K562 (cell line): ENCODE results near the gene SHISA7. TPM values are rescaled to one million over a fixed set of nuclear protein-coding genes. Genes with fewer than 3 reads are reported as not detected.
A peak's percentile ranks its signal among the peaks of the same experiment; 100 is the strongest.

Source experiments
- CBX3 ChIP-seq, 2 experiments: IDR thresholded peaks; 1 replicate in 1 of 2; 2 replicates in 1 of 2; pipeline ENCODE4 v1.6.1; 2012; ENCODE audit warnings: inconsistent platforms in 2 of 2, low read length in 2 of 2, borderline replicate concordance in 1 of 2, control low read depth in 1 of 2
- CEBPG ChIP-seq, 3 experiments: fragments of 200-800 bp in 1 of 3; sonication (Bioruptor generic) in 1 of 3; sonication (generic) in 1 of 3; formaldehyde crosslinking in 1 of 3; IDR thresholded peaks in 2 of 3; conservative IDR thresholded peaks in 1 of 3; 2 replicates each; pipeline versions ENCODE4 v1.6.1 to v1.8.0; 2016 to 2022; ENCODE audit warnings: missing compliant biosample characterization in 2 of 3, missing genetic modification characterization in 2 of 3, mild to moderate bottlenecking in 1 of 3, missing genetic modification reagents in 1 of 3
- KDM5B ChIP-seq: fragments of 200-600 bp; sonication (generic); IDR thresholded peaks from 2 replicates; pipeline ENCODE4 v1.6.1; 2012; ENCODE audit warnings: low read depth, mild to moderate bottlenecking, moderate library complexity, low read length, control low read depth, inconsistent platforms; ENCODE audit not compliant: insufficient replicate concordance
- MYC ChIP-seq, 2 experiments: fragments of 250-450 bp in 1 of 2; sonication (Bioruptor Pico) in 1 of 2; IDR thresholded peaks; 2 replicates each; pipeline versions ENCODE4 v1.5.1 to v1.6.1; 2012 to 2021; ENCODE audit warnings: low read depth in 2 of 2, borderline replicate concordance in 1 of 2, improper control_type of control experiment in 1 of 2, low read length in 1 of 2, mild to moderate bottlenecking in 1 of 2, moderate library complexity in 1 of 2
- TOE1 ChIP-seq, 2 experiments: fragments of 450-650 bp in 1 of 2; sonication (generic) in 1 of 2; formaldehyde crosslinking in 1 of 2; IDR thresholded peaks; 2 replicates each; pipeline versions ENCODE4 v1.7.1 to v1.8.0; 2016 to 2022; ENCODE audit warnings: borderline replicate concordance in 2 of 2, mild to moderate bottlenecking in 2 of 2, antibody characterized with exemption in 1 of 2, inconsistent platforms in 1 of 2, low read depth in 1 of 2, missing genetic modification reagents in 1 of 2, moderate library complexity in 1 of 2
- YY1 ChIP-seq, 3 experiments: IDR thresholded peaks; 2 replicates each; pipeline ENCODE4 v1.6.1; 2011; ENCODE audit warnings: low read length in 2 of 3, mild to moderate bottlenecking in 2 of 3, moderate library complexity in 2 of 3, borderline replicate concordance in 1 of 3, control low read depth in 1 of 3, low read depth in 1 of 3; ENCODE audit not compliant: insufficient read depth in 3 of 3, insufficient replicate concordance in 2 of 3, control insufficient read depth in 1 of 3, insufficient read length in 1 of 3; ENCODE audit errors: extremely low read depth in 1 of 3
- ZNF239 ChIP-seq: fragments of 250-450 bp; sonication (Bioruptor Pico); IDR thresholded peaks from 2 replicates; pipeline ENCODE4 v1.4.0; 2020; ENCODE audit warnings: mild to moderate bottlenecking
- ZNF282 ChIP-seq: sonication (generic); formaldehyde crosslinking; IDR thresholded peaks from 2 replicates; pipeline ENCODE4 v1.8.1; 2023; ENCODE audit warnings: missing genetic modification reagents
- polyA plus RNA-seq, 8 experiments: library from polyadenylated mRNA; depleted of rRNA in 4 of 8; stranded (reverse) in 5 of 8; unstranded in 3 of 8; fragments of >200 nt; fragmentation: Nextera tagmentation in 2 of 8; fragmentation: Illumina TruSeq in 1 of 8; extraction: Ambion mirVana in 2 of 8; extraction: Trizol in 1 of 8; gene quantifications; 2 replicates each; pipeline versions ENCODE4 v1.2.1 to v1.2.3, GENCODE V29; 2011 to 2014; ENCODE audit warnings: inconsistent platforms in 1 of 8, missing spikeins in 1 of 8
- total RNA-seq, 7 experiments: library from RNA; depleted of rRNA in 6 of 7; stranded (reverse); fragments of >200 nt in 6 of 7; fragmentation: Illumina TruSeq in 2 of 7; extraction: Trizol in 2 of 7; gene quantifications; 2 replicates each; pipeline versions ENCODE4 v1.2.1 to v1.2.3, GENCODE V29; 2011 to 2021; ENCODE audit warnings: low replicate concordance in 1 of 7
- TF ChIP-seq, protein P1 (sequence below), 2 experiments: fragments of 450-650 bp in 1 of 2; sonication (generic) in 1 of 2; formaldehyde crosslinking in 1 of 2; IDR thresholded peaks; 2 replicates each; pipeline versions ENCODE4 v1.7.1 to v1.9.0; 2016 to 2022; ENCODE audit warnings: inconsistent platforms in 1 of 2, mild to moderate bottlenecking in 1 of 2, missing genetic modification reagents in 1 of 2
- TF ChIP-seq, protein P2 (sequence below): sonication (generic); formaldehyde crosslinking; IDR thresholded peaks from 2 replicates; pipeline ENCODE4 v1.8.0; 2022; ENCODE audit warnings: mild to moderate bottlenecking, missing genetic modification reagents
- TF ChIP-seq, protein P3 (sequence below): sonication (generic); formaldehyde crosslinking; IDR thresholded peaks from 2 replicates; pipeline ENCODE4 v1.9.0; 2022; ENCODE audit warnings: mild to moderate bottlenecking, missing genetic modification reagents
- TF ChIP-seq, protein P4 (sequence below): IDR thresholded peaks from 2 replicates; pipeline ENCODE4 v1.6.1; 2016; ENCODE audit warnings: missing genetic modification characterization, missing compliant biosample characterization

SHISA7 gene
- total and polyA plus RNA-seq, 9 of the 15 experiments (the other 6 are each of a cell fraction or from before 2014, with no cell fraction given): 0.01 to 0.40 (median 0.07) TPM

DNA sequence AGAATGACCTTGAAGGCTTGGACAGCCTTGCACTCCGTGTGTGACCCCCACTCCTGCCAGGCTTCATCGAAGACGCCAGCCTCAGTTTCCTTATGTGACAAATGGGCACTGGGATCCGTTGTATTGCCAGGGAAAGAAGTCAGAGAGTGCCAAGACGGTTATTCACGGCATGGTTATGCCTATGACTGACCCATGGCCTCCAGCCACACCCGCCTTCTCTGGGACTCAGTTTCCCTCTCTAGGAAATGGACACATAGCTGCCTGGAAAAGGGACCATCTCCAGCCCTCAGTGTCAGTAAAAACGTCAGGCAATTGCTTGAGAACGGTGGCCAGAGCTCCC is 34.6 kb downstream of the SHISA7 start (continued):
- no peak for TF ChIP-seq CEBPG (CRISPR knock-in tag; IDR thresholded peaks at IDR 0.05)
- TF ChIP-seq CEBPG (tag; conservative IDR thresholded peaks at IDR 0.05 in 1 of 2, IDR thresholded peaks at IDR 0.05 in 1 of 2): no peak
- TF ChIP-seq, protein P1, sequence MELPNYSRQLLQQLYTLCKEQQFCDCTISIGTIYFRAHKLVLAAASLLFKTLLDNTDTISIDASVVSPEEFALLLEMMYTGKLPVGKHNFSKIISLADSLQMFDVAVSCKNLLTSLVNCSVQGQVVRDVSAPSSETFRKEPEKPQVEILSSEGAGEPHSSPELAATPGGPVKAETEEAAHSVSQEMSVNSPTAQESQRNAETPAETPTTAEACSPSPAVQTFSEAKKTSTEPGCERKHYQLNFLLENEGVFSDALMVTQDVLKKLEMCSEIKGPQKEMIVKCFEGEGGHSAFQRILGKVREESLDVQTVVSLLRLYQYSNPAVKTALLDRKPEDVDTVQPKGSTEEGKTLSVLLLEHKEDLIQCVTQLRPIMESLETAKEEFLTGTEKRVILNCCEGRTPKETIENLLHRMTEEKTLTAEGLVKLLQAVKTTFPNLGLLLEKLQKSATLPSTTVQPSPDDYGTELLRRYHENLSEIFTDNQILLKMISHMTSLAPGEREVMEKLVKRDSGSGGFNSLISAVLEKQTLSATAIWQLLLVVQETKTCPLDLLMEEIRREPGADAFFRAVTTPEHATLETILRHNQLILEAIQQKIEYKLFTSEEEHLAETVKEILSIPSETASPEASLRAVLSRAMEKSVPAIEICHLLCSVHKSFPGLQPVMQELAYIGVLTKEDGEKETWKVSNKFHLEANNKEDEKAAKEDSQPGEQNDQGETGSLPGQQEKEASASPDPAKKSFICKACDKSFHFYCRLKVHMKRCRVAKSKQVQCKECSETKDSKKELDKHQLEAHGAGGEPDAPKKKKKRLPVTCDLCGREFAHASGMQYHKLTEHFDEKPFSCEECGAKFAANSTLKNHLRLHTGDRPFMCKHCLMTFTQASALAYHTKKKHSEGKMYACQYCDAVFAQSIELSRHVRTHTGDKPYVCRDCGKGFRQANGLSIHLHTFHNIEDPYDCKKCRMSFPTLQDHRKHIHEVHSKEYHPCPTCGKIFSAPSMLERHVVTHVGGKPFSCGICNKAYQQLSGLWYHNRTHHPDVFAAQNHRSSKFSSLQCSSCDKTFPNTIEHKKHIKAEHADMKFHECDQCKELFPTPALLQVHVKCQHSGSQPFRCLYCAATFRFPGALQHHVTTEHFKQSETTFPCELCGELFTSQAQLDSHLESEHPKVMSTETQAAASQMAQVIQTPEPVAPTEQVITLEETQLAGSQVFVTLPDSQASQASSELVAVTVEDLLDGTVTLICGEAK (IDR thresholded peaks at IDR 0.05): peak; percentile 16; the same call in 1 of the 2 replicates
- TF ChIP-seq, protein P1 (CRISPR knock-in tag; IDR thresholded peaks at IDR 0.05): no peak
- TF ChIP-seq ZNF239 (CRISPR knock-in tag): no peak
- TF ChIP-seq MYC (IDR thresholded peaks at IDR 0.05; ENCODE audit: low read depth, low read length): no peak
- TF ChIP-seq MYC (CRISPR knock-in tag; IDR thresholded peaks at IDR 0.05; ENCODE audit: borderline replicate concordance, low read depth): no peak
- TF ChIP-seq ZNF282: no peak
- no peak; a peak in 2 of 3 replicates for TF ChIP-seq CBX3 (IDR thresholded peaks at IDR 0.05; ENCODE audit: borderline replicate concordance in 1 of 2, low read length in 2 of 2)
- TF ChIP-seq, protein P2, sequence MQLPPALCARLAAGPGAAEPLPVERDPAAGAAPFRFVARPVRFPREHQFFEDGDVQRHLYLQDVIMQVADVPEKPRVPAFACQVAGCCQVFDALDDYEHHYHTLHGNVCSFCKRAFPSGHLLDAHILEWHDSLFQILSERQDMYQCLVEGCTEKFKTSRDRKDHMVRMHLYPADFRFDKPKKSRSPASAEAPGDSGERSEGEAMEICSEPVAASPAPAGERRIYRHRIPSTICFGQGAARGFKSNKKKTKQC (CRISPR knock-in tag): no peak
- no peak for TF ChIP-seq TOE1 (IDR thresholded peaks at IDR 0.05; ENCODE audit: borderline replicate concordance)
- no peak for TF ChIP-seq TOE1 (CRISPR knock-in tag; IDR thresholded peaks at IDR 0.05; ENCODE audit: borderline replicate concordance, low read depth)
- TF ChIP-seq YY1 (IDR thresholded peaks at IDR 0.05; ENCODE audit: borderline replicate concordance in 1 of 3, control insufficient read depth in 1 of 3, extremely low read depth in 1 of 3, insufficient read depth in 3 of 3, insufficient read length in 1 of 3, insufficient replicate concordance in 2 of 3, low read depth in 1 of 3, low read length in 2 of 3): no peak
- no peak for TF ChIP-seq KDM5B
- TF ChIP-seq, protein P3, sequence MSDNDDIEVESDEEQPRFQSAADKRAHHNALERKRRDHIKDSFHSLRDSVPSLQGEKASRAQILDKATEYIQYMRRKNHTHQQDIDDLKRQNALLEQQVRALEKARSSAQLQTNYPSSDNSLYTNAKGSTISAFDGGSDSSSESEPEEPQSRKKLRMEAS: no peak
- TF ChIP-seq, protein P4, sequence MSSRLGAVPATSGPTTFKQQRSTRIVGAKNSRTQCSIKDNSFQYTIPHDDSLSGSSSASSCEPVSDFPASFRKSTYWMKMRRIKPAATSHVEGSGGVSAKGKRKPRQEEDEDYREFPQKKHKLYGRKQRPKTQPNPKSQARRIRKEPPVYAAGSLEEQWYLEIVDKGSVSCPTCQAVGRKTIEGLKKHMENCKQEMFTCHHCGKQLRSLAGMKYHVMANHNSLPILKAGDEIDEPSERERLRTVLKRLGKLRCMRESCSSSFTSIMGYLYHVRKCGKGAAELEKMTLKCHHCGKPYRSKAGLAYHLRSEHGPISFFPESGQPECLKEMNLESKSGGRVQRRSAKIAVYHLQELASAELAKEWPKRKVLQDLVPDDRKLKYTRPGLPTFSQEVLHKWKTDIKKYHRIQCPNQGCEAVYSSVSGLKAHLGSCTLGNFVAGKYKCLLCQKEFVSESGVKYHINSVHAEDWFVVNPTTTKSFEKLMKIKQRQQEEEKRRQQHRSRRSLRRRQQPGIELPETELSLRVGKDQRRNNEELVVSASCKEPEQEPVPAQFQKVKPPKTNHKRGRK: no peak
